Neural cell (in vitro differentiated cells): ENCODE measurements around the gene ABCA13. TPM values are rescaled to one million over a fixed set of nuclear protein-coding genes. Genes with fewer than 3 reads are reported as not detected.

Experiments used
- H2AFZ ChIP-seq: fragments of 200-600, 300-800 bp; sonication (generic), shearing (Covaris generic); 2 replicates; pipeline ENCODE4 v1.6.0; 2014; ENCODE audit warnings: low read depth, mild to moderate bottlenecking, antibody characterized with exemption, low read length, moderate library complexity
- H3F3A ChIP-seq: fragments of 200-600 bp; shearing (Covaris generic); 2 replicates; pipeline ENCODE4 v1.6.1; 2016; ENCODE audit warnings: mild to moderate bottlenecking, moderate library complexity, mixed read lengths, antibody characterized with exemption, low read length; ENCODE audit not compliant: insufficient read depth, poor library complexity, severe bottlenecking
- H3K27ac ChIP-seq: fragments of 200-600, 300-800 bp; sonication (generic), shearing (Covaris generic); 2 replicates; pipeline ENCODE4 v1.5.1; 2014; ENCODE audit warnings: mild to moderate bottlenecking, low read length, moderate library complexity
- H3K27me3 ChIP-seq: fragments of 300-800, 200-600 bp; sonication (generic), shearing (Covaris generic); 2 replicates; pipeline ENCODE4 v1.6.0; 2014; ENCODE audit warnings: mild to moderate bottlenecking, low read depth, low read length, moderate library complexity; ENCODE audit not compliant: insufficient read depth
- H3K36me3 ChIP-seq: fragments of 300-800, 200-600 bp; sonication (generic), shearing (Covaris generic); 2 replicates; pipeline ENCODE4 v1.5.1; 2014; ENCODE audit warnings: mild to moderate bottlenecking, antibody characterized with exemption, low read length, moderate library complexity; ENCODE audit not compliant: insufficient read depth
- H3K4me2 ChIP-seq: fragments of 300-800, 200-600 bp; sonication (generic), shearing (Covaris generic); 2 replicates; pipeline ENCODE4 v1.6.0; 2014; ENCODE audit warnings: mild to moderate bottlenecking, low read length
- H3K4me3 ChIP-seq: fragments of 300-800, 200-600 bp; sonication (generic), shearing (Covaris generic); 2 replicates; pipeline ENCODE4 v1.5.1; 2014; ENCODE audit warnings: mild to moderate bottlenecking, low read length, moderate library complexity
- H3K79me2 ChIP-seq: fragments of 200-600 bp; shearing (Covaris generic); replicated peaks from 2 replicates; pipeline ENCODE4 v1.6.0; 2014; ENCODE audit warnings: mild to moderate bottlenecking, low read length, moderate library complexity; ENCODE audit not compliant: insufficient read depth
- H3K9ac ChIP-seq: fragments of 300-800, 200-600 bp; sonication (generic), shearing (Covaris generic); 2 replicates; pipeline ENCODE4 v1.6.1; 2016; ENCODE audit warnings: mild to moderate bottlenecking, low read length, mixed read lengths
- H3K9me2 ChIP-seq: fragments of 200-600 bp; shearing (Covaris generic); 2 replicates; pipeline ENCODE4 v1.6.1; 2016; ENCODE audit warnings: mild to moderate bottlenecking, low read length, mixed read lengths; ENCODE audit not compliant: insufficient read depth
- H3K9me3 ChIP-seq: fragments of 200-600, 300-800 bp; sonication (generic), shearing (Covaris generic); 2 replicates; pipeline ENCODE4 v1.6.1; 2016; ENCODE audit warnings: mild to moderate bottlenecking, mixed run types, low read length, moderate library complexity, mixed read lengths
- H4K20me1 ChIP-seq: fragments of 200-600 bp; shearing (Covaris generic); 2 replicates; pipeline ENCODE4 v1.6.1; 2016; ENCODE audit warnings: mild to moderate bottlenecking, mixed run types; ENCODE audit not compliant: insufficient read depth
- EP300 ChIP-seq: fragments of 450-650 bp; conservative IDR thresholded peaks from 2 replicates; pipeline ENCODE4 v1.6.1; 2014; ENCODE audit warnings: antibody characterized with exemption, mild to moderate bottlenecking, moderate library complexity; ENCODE audit not compliant: poor library complexity, severe bottlenecking
- EZH2 ChIP-seq: fragments of 200-600, 300-800 bp; shearing (Covaris generic), sonication (generic); IDR thresholded peaks from 2 replicates; pipeline ENCODE4 v1.6.1; 2014; ENCODE audit warnings: antibody characterized with exemption, low read length, borderline replicate concordance, mild to moderate bottlenecking; ENCODE audit not compliant: insufficient read depth, poor library complexity, severe bottlenecking
- MXI1 ChIP-seq: fragments of 450-650 bp; conservative IDR thresholded peaks from 2 replicates; pipeline ENCODE4 v1.6.1; 2014; ENCODE audit warnings: antibody characterized with exemption, mild to moderate bottlenecking; ENCODE audit not compliant: poor library complexity, severe bottlenecking
- POLR2AphosphoS5 ChIP-seq: IDR thresholded peaks from 2 replicates; pipeline ENCODE4 v1.6.1; 2012
- RAD21 ChIP-seq: fragments of 450-650 bp; conservative IDR thresholded peaks from 2 replicates; pipeline ENCODE4 v1.6.1; 2014; ENCODE audit warnings: antibody characterized with exemption, mild to moderate bottlenecking, moderate library complexity
- SMC3 ChIP-seq: fragments of 450-650 bp; conservative IDR thresholded peaks from 2 replicates; pipeline ENCODE4 v1.6.1; 2014; ENCODE audit warnings: antibody characterized with exemption, mild to moderate bottlenecking, moderate library complexity; ENCODE audit not compliant: poor library complexity
- TAF1 ChIP-seq: IDR thresholded peaks from 2 replicates; pipeline ENCODE4 v1.6.1; 2012; ENCODE audit warnings: low read depth
- polyA plus RNA-seq: library from polyadenylated mRNA; depleted of rRNA; stranded (reverse); fragments of >200 nt; gene quantifications from 2 replicates; pipeline ENCODE4 v1.2.3, GENCODE V29; 2014
- TF ChIP-seq, protein P1 (sequence below): IDR thresholded peaks from 2 replicates; pipeline ENCODE4 v1.6.1; 2012; ENCODE audit warnings: borderline replicate concordance
- TF ChIP-seq, protein P2 (sequence below): fragments of 450-650 bp; IDR thresholded peaks from 2 replicates; pipeline ENCODE4 v1.5.1; 2014; ENCODE audit warnings: antibody characterized with exemption, mild to moderate bottlenecking, moderate library complexity; ENCODE audit not compliant: poor library complexity, severe bottlenecking

Gene ABCA13
- polyA plus RNA-seq, 1 donor from 2014 or later, result 0.20 TPM

GRCh38 chr7:48298779-48299178 is 127.5 kb downstream of the ABCA13 start:
- no peaks in the 10 kb centered on the region for H3K79me2 ChIP-seq
- no peak overlapping the region for H3K4me2 ChIP-seq
- no peaks in the 10 kb centered on the region for H4K20me1 ChIP-seq

DNA sequence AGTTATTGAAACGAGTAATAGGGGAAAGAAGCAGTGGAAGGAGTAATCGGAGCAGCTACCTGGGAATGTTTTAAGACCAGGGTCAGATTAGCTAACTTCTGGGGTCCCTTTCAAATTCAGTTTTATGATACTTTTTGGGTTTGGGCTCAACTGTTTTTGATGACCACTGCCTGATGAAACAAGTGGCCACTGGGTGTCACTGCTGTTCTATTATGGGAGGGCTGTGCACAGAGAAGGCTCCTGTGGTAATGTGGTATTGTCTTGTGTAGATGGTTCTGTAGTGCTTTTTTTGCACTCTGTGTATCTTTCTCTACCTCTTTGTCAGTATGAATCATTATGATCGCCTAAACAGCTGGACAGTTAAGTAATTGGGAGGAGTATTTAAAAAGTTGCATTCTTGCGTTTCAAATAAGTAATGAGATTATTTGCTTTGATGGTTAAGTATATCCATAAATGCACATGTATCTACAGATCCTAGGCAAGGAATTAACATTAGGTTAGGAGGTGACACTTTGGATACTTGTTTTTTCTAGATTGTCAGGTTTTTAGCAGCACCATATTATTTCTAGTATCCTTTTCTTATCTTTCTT is 128.4 kb downstream of the ABCA13 start:
- no peak overlapping the region for H3K9ac ChIP-seq

More at GRCh38 chr7:48298779-48299178, 127.5 kb downstream of the ABCA13 start:
- H3F3A ChIP-seq, result no peaks in the 10 kb centered on the region
- H3K27me3 ChIP-seq, result no peaks in the 10 kb centered on the region
- no peak overlapping the region for H3K9ac ChIP-seq
- no peaks in the 10 kb centered on the region for H3K9me3 ChIP-seq
- H3K4me3 ChIP-seq, result no peak overlapping the region
- TF ChIP-seq EP300 (no peak), POLR2AphosphoS5 (no peak), MXI1 (no peak), EZH2 (no peak), TAF1 (no peak)
- TF ChIP-seq, protein P1, sequence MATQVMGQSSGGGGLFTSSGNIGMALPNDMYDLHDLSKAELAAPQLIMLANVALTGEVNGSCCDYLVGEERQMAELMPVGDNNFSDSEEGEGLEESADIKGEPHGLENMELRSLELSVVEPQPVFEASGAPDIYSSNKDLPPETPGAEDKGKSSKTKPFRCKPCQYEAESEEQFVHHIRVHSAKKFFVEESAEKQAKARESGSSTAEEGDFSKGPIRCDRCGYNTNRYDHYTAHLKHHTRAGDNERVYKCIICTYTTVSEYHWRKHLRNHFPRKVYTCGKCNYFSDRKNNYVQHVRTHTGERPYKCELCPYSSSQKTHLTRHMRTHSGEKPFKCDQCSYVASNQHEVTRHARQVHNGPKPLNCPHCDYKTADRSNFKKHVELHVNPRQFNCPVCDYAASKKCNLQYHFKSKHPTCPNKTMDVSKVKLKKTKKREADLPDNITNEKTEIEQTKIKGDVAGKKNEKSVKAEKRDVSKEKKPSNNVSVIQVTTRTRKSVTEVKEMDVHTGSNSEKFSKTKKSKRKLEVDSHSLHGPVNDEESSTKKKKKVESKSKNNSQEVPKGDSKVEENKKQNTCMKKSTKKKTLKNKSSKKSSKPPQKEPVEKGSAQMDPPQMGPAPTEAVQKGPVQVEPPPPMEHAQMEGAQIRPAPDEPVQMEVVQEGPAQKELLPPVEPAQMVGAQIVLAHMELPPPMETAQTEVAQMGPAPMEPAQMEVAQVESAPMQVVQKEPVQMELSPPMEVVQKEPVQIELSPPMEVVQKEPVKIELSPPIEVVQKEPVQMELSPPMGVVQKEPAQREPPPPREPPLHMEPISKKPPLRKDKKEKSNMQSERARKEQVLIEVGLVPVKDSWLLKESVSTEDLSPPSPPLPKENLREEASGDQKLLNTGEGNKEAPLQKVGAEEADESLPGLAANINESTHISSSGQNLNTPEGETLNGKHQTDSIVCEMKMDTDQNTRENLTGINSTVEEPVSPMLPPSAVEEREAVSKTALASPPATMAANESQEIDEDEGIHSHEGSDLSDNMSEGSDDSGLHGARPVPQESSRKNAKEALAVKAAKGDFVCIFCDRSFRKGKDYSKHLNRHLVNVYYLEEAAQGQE, result no peak
- no peaks in the 10 kb centered on the region for H3K36me3 ChIP-seq
- no peak overlapping the region for H2AFZ ChIP-seq
- H3K9me2 ChIP-seq, result no peaks in the 10 kb centered on the region
- H3K27ac ChIP-seq, result no peak overlapping the region

More for the DNA sequence above, 128.4 kb downstream of the ABCA13 start:
- H2AFZ ChIP-seq, result no peak overlapping the region
- no peak overlapping the region for H3K4me3 ChIP-seq
- no peaks in the 10 kb centered on the region for H3K27me3 ChIP-seq
- no peaks in the 10 kb centered on the region for H3K9me2 ChIP-seq
- H3K79me2 ChIP-seq, result no peaks in the 10 kb centered on the region
- H3F3A ChIP-seq, result no peaks in the 10 kb centered on the region
- H4K20me1 ChIP-seq, result no peaks in the 10 kb centered on the region
- TF ChIP-seq TAF1 (no peak), RAD21 (peak; percentile 97), EZH2 (no peak), MXI1 (no peak), SMC3 (peak; percentile 96), POLR2AphosphoS5 (no peak), EP300 (no peak)
- TF ChIP-seq, protein P1, result no peak
- TF ChIP-seq, protein P2, sequence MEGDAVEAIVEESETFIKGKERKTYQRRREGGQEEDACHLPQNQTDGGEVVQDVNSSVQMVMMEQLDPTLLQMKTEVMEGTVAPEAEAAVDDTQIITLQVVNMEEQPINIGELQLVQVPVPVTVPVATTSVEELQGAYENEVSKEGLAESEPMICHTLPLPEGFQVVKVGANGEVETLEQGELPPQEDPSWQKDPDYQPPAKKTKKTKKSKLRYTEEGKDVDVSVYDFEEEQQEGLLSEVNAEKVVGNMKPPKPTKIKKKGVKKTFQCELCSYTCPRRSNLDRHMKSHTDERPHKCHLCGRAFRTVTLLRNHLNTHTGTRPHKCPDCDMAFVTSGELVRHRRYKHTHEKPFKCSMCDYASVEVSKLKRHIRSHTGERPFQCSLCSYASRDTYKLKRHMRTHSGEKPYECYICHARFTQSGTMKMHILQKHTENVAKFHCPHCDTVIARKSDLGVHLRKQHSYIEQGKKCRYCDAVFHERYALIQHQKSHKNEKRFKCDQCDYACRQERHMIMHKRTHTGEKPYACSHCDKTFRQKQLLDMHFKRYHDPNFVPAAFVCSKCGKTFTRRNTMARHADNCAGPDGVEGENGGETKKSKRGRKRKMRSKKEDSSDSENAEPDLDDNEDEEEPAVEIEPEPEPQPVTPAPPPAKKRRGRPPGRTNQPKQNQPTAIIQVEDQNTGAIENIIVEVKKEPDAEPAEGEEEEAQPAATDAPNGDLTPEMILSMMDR, result peak; percentile 92
- no peak overlapping the region for H3K27ac ChIP-seq
- no peaks in the 10 kb centered on the region for H3K36me3 ChIP-seq
- H3K9me3 ChIP-seq, result no peaks in the 10 kb centered on the region
- no peak overlapping the region for H3K4me2 ChIP-seq
